GM12873 (cell line): Measurements from ENCODE around the gene CST2.

Experiments
- TF ChIP-seq, protein P1 (sequence below): IDR thresholded peaks from 2 replicates; pipeline ENCODE4 v1.5.1; 2012; ENCODE audit warnings: low read depth, mild to moderate bottlenecking, moderate library complexity, low read length, control low read depth; ENCODE audit not compliant: insufficient read depth; ENCODE audit errors: missing control alignments

The CST2 gene

DNA sequence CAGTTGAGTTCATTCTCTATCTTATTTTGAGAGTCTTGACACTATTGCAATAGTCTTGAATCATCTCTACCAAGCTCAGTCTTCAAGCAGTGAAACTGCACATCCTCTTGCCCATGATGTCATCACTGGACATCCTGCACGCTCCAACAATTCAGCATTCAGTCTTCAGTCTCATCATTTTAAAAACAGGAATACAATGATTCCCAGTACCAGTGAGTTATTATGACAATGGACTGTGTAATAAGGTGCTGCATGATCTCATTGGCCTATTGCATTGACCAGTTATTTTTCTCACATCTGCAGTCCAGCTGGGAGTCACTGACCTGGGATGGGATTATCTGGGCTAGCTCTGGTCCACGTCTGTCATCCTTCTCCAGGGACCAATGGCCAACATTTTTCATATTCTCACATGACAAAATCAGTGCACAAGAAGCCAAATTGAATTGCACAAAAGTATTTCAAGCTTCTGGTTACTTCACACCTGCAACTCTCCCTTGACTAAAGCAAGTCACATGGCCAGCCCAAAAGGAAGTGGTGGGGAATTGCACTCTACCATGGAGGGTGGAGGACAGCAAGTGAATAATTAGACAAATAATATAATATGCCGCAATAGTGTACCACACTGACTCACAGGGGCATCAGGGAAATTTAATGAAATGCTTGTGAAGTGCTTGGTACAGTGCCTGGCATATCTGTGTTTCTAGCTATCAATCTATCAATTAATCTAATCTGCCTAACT lies 6.4 kb upstream of the CST2 start:
- TF ChIP-seq, protein P1, sequence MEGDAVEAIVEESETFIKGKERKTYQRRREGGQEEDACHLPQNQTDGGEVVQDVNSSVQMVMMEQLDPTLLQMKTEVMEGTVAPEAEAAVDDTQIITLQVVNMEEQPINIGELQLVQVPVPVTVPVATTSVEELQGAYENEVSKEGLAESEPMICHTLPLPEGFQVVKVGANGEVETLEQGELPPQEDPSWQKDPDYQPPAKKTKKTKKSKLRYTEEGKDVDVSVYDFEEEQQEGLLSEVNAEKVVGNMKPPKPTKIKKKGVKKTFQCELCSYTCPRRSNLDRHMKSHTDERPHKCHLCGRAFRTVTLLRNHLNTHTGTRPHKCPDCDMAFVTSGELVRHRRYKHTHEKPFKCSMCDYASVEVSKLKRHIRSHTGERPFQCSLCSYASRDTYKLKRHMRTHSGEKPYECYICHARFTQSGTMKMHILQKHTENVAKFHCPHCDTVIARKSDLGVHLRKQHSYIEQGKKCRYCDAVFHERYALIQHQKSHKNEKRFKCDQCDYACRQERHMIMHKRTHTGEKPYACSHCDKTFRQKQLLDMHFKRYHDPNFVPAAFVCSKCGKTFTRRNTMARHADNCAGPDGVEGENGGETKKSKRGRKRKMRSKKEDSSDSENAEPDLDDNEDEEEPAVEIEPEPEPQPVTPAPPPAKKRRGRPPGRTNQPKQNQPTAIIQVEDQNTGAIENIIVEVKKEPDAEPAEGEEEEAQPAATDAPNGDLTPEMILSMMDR = no peak

DNA sequence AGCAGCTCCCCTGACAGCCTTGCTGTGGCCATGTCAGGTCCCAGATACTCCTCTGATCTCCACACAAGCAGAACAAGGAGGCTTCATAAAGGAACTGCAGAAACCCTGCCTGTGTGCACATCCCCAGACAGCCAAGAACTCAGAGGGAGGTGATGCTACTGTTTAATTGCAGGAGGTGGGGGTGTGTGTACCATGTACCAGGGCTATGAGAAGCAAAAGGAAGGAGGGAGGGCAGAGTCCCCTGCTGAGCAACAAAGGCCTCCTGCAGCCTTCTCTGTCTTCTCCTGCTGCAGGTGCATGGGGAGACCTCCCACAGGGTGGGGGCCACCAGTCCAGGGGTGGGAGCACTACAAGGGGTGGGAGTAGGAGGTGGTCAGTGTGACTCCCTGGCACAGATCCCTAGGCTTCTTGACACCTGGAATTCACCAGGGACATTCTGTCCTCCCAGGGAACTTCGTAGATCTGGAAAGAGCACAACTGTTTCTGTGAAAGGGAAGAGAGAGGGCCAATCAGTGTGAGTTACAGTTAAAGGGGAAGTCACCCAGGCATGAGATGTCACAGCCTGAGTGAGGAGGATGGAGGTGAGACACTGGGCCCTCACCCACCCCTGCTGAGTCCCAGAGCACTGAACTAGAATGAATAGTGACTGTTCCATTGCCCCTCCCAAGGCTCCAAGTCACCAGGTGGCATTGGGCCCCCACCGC lies 2.8 kb downstream of the CST2 start:
- TF ChIP-seq, protein P1 = no peak

DNA sequence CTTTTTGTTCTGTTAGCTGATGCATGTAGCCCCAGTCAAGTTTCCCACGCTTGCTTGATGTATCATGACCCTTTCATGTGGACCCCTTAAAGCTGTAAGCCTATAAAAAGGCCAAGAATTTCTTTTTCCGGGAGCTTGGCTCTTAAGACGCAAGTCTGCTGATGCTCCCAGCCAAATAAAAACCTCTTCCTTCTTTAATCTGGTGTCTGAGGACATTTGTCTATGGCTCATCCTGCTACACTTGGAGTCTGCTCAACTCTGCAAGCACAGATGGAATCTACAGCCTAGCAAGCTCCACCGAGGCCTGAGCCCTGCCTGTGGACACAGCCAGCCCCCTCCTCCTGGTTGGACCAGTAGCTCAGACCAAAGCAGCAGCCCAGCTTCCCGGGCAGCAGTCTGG lies 3.4 kb downstream of the CST2 start:
- TF ChIP-seq, protein P1 = no peak

DNA sequence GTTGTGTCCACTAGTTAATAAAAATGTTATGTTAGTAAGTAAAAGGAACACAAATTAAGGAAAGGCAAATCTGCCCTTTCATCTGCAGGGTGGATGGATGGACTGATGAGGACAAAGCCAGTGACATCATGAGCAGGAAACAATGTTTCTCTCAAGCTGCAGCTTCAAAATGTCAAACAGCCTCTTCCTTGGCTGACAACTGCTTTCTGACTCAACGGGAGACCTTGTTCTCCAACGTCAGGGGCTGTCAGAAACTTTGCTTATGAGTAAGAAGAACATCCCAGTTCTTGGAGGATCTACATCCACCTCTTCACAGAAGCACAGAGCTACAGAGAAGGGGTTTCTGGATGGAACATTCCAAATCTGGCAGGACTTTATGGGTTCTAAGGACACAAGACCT lies 6.0 kb downstream of the CST2 start:
- TF ChIP-seq, protein P1 = no peak

DNA sequence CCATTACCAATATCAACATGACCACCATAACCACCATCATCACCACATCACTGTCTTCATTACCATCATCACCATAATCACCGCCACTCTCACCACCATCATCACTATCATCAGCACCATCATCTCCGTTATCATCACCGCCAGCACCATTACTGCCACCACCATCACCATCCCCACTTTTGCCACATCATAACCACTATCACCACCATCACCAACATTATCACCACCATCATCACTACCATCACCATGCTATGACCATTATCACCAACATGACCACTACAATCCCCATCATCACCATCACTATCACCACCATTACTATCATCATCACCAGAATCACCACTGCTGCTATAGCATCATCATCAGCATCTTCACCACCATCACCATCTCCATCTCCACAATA lies 25.7 kb downstream of the CST2 start:
- TF ChIP-seq, protein P1 = no peak

DNA sequence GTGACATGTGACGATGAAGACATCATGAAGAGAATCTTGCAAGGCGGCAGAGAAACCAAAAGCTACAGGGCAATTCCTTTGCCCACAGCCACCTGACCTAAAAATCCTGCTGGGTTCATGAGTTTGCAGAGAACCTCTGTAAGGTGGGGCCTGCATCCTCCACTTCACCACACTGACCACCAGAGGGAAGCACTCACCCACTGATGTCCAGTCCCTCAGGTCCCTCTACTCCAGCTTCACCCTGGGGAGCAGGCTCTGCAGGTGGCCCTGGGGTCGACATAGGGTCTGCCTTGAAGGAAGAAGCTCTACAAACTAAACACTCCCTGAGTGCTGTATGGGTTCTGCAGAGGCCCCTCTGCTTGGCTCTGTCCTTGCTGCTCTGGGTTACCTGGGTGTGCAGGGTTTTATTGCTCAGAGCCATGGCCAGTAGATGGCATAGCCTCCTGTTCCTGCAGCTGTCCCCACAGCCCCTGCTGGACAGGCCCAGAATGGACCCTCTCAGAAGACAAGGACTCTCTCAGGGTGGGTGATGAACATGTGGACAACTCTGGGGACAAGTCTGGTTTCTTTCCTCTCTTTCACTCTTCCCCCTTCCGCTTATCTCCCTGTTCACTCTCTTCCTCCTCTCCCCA lies 27.2 kb downstream of the CST2 start:
- TF ChIP-seq, protein P1 = peak; percentile 70

DNA sequence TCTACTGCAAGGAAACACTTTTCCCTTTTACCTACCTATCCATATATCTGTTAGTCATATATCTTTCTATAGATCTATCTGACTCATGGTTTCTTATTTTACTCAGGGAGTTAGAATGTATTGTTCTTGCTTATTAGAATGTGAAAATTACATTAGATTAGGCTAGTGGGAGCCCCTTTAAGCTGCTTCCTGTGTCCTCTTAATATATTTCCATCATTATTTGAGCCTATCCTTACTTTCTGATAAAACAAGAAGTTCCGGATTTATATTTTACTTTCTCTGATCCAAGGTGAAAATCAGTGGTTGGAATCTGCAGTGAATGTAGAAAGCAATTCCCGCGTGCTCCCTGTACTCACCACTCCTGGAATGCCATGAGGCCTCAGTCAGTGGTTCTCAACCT lies 31.0 kb downstream of the CST2 start:
- TF ChIP-seq, protein P1 = no peak
